CD4-positive, CD25-positive, alpha-beta regulatory T cell (primary cell): ENCODE results near the gene NQO1. TPM values are rescaled to one million over a fixed set of nuclear protein-coding genes. Genes with fewer than 3 reads are reported as not detected.

ENCODE experiments used
- ATAC-seq, 2 donors: fragments of 150-1000 bp; cut with Tn5 transposase; one replicate each; pipeline ENCODE4 v1.10.0; 2021; ENCODE audit warnings: low read depth in 2 of 2, moderate number of reproducible peaks in 2 of 2, moderate library complexity in 1 of 2
- DNase-seq, 3 donors: peaks; one replicate each; pipeline versions ENCODE4 v3.0.0 to v3.0.0-alpha.2; 2012 to 2022; ENCODE audit warnings: mixed read lengths in 1 of 3
- H3K27ac ChIP-seq: one replicate; pipeline ENCODE4 v1.7.0; 2013; ENCODE audit warnings: mild to moderate bottlenecking, low read length; ENCODE audit not compliant: insufficient read depth, poor library complexity, severe bottlenecking
- H3K27me3 ChIP-seq: one replicate; pipeline ENCODE4 v1.7.0; 2013; ENCODE audit warnings: low read length; ENCODE audit not compliant: control insufficient read depth, insufficient read depth
- H3K36me3 ChIP-seq: one replicate; pipeline ENCODE4 v1.7.0; 2013; ENCODE audit warnings: mild to moderate bottlenecking, low read length, moderate library complexity; ENCODE audit not compliant: control insufficient read depth, insufficient read depth
- H3K4me1 ChIP-seq: 2 replicates; pipeline ENCODE4 v1.7.0; 2013; ENCODE audit warnings: mild to moderate bottlenecking, low read length; ENCODE audit not compliant: insufficient read depth, control insufficient read depth, poor library complexity, severe bottlenecking
- H3K4me3 ChIP-seq: one replicate; pipeline ENCODE4 v1.7.0; 2013; ENCODE audit warnings: low read depth, mild to moderate bottlenecking, low read length, moderate library complexity
- H3K9me3 ChIP-seq, 2 experiments: 1 replicate in 1 of 2; 2 replicates in 1 of 2; pipeline ENCODE4 v1.7.0; 2013; ENCODE audit warnings: low read length in 2 of 2, mild to moderate bottlenecking in 1 of 2, moderate library complexity in 1 of 2; ENCODE audit not compliant: control insufficient read depth in 2 of 2
- H3K27ac Mint-ChIP-seq, 3 donors: one replicate each; pipeline ENCODE4 v1.8.0; 2020 to 2022; ENCODE audit warnings: mild to moderate bottlenecking in 3 of 3, mixed read lengths in 3 of 3, moderate library complexity in 2 of 3
- H3K27me3 Mint-ChIP-seq: one replicate; pipeline ENCODE4 v1.8.0; 2022; ENCODE audit warnings: mild to moderate bottlenecking, mixed read lengths
- H3K36me3 Mint-ChIP-seq: one replicate; pipeline ENCODE4 v1.8.0; 2020; ENCODE audit warnings: mixed read lengths
- H3K4me1 Mint-ChIP-seq, 4 donors: one replicate each; pipeline ENCODE4 v1.8.0; 2020 to 2022; ENCODE audit warnings: mixed read lengths in 4 of 4, mild to moderate bottlenecking in 1 of 4
- H3K4me3 Mint-ChIP-seq, 4 donors: one replicate each; pipeline ENCODE4 v1.8.0; 2020 to 2022; ENCODE audit warnings: mild to moderate bottlenecking in 4 of 4, mixed read lengths in 4 of 4, moderate library complexity in 3 of 4
- H3K9me3 Mint-ChIP-seq, 7 donors: one replicate each; pipeline ENCODE4 v1.8.0; 2020 to 2022; ENCODE audit warnings: mixed read lengths in 7 of 7, mild to moderate bottlenecking in 3 of 7, moderate library complexity in 2 of 7
- polyA plus RNA-seq, 4 donors: library from polyadenylated mRNA; unstranded; fragments of 300-500 nt; fragmentation: Illumina TruSeq; gene quantifications; one replicate each; pipeline ENCODE4 v1.2.3, GENCODE V29; 2021
- total RNA-seq: library from RNA; stranded (reverse); gene quantifications from one replicate; pipeline ENCODE4 v1.2.3, GENCODE V29; 2022

Gene NQO1
- total and polyA plus RNA-seq, 5 donors from 2014 or later, result 3.9 to 15.1 (median 5.1) TPM

DNA sequence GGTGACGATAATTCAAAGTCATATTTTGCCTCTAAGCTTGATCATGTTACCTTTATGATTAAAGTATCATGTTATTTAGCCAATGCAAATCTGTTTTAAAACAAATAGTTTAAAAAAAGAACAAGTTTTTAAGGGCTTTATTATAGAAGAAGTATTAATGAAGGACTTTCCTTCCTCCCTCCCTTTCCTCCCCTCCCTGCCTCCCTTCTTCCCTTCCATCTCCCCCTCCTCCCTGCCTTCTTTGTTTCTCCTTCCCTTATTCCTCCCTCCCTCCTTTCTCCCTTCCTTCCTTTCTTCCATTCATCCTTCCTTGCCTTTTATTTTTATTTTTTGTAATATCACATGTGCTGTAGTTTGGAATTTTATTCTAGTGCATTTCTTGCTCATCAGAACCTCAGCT lies 26.4 kb downstream of the NQO1 start:
- H3K4me3 Mint-ChIP-seq, result no peak overlapping the region
- H3K9me3 Mint-ChIP-seq, result no peaks in the 10 kb centered on the region
- H3K36me3 Mint-ChIP-seq, result peaks cover 21% of the 10 kb centered on the region
- H3K27me3 Mint-ChIP-seq, result no peaks in the 10 kb centered on the region
- no peaks in the 10 kb centered on the region for H3K4me1 ChIP-seq
- H3K27ac Mint-ChIP-seq, result no peak overlapping the region
- H3K36me3 ChIP-seq, result peaks cover 44% of the 10 kb centered on the region
- DNase-seq (no peak), ATAC-seq (no peak)
- no peak overlapping the region for H3K4me3 ChIP-seq
- H3K27ac ChIP-seq, result no peak overlapping the region
- no peaks in the 10 kb centered on the region for H3K9me3 ChIP-seq
- H3K4me1 Mint-ChIP-seq, result peaks cover 0 to 10% (median 1%) of the 10 kb centered on the region in 4 donors
- H3K27me3 ChIP-seq, result no peaks in the 10 kb centered on the region

DNA sequence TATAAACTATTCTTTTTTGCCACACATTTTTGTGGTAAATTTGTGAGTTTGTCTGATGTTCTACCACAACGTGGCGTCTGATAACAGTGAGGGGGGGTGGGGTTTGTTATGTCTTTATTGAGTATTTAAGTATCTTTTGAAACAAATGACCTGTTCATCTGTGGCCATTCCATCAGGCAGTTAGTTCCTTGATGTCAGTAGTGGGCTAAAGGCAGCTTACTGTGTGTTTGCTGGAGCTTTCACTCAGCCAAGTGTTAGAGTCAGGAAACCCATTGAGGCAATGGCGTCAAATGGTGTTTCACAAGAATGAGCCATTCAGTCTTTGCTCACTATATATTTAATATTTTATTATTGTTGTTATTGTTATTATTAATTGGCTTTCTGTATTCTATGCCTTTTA lies 28.0 kb downstream of the NQO1 start:
- H3K36me3 ChIP-seq, result peaks cover 56% of the 10 kb centered on the region
- Mint-ChIP-seq H3K9me3 (no peaks in the 10 kb centered on the region), H3K4me3 (no peak overlapping the region), H3K27me3 (no peaks in the 10 kb centered on the region), H3K36me3 (peaks cover 20% of the 10 kb centered on the region), H3K4me1 (peaks cover 0 to 10% (median 4%) of the 10 kb centered on the region in 4 donors), H3K27ac (no peak overlapping the region)
- H3K9me3 ChIP-seq, result no peaks in the 10 kb centered on the region
- no peak overlapping the region for H3K4me3 ChIP-seq
- DNase-seq (no peak), ATAC-seq (no peak)
- no peaks in the 10 kb centered on the region for H3K27me3 ChIP-seq
- H3K27ac ChIP-seq, result no peak overlapping the region
- H3K4me1 ChIP-seq, result no peaks in the 10 kb centered on the region

DNA sequence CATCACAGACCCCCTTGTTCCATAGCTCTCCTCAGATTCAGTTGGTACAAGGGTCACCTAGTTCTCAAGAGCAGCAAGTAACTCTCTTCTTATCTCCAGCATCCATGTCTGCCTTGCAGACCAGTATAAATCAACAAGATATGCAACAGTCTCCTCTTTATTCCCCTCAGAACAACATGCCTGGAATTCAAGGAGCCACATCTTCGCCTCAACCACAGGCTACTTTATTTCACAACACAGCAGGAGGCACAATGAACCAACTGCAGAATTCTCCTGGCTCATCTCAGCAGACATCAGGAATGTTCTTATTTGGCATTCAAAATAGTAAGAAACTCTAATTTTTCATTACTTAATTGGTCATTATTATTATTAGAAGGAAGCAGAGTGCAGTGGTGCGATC lies 32.4 kb downstream of the NQO1 start:
- no peaks in the 10 kb centered on the region for H3K27me3 Mint-ChIP-seq
- Histone ChIP-seq H3K4me1 (no peaks in the 10 kb centered on the region), H3K4me3 (no peak overlapping the region), H3K9me3 (no peaks in the 10 kb centered on the region), H3K36me3 (peaks cover 77% of the 10 kb centered on the region), H3K27me3 (no peaks in the 10 kb centered on the region), H3K27ac (no peak overlapping the region)
- no peak overlapping the region for H3K27ac Mint-ChIP-seq
- no peak overlapping the region for H3K4me3 Mint-ChIP-seq
- no peaks in the 10 kb centered on the region for H3K9me3 Mint-ChIP-seq
- peaks cover 4 to 11% (median 7%) of the 10 kb centered on the region in 4 donors for H3K4me1 Mint-ChIP-seq
- peaks cover 51% of the 10 kb centered on the region for H3K36me3 Mint-ChIP-seq
- ATAC-seq (no peak), DNase-seq (no peak)

DNA sequence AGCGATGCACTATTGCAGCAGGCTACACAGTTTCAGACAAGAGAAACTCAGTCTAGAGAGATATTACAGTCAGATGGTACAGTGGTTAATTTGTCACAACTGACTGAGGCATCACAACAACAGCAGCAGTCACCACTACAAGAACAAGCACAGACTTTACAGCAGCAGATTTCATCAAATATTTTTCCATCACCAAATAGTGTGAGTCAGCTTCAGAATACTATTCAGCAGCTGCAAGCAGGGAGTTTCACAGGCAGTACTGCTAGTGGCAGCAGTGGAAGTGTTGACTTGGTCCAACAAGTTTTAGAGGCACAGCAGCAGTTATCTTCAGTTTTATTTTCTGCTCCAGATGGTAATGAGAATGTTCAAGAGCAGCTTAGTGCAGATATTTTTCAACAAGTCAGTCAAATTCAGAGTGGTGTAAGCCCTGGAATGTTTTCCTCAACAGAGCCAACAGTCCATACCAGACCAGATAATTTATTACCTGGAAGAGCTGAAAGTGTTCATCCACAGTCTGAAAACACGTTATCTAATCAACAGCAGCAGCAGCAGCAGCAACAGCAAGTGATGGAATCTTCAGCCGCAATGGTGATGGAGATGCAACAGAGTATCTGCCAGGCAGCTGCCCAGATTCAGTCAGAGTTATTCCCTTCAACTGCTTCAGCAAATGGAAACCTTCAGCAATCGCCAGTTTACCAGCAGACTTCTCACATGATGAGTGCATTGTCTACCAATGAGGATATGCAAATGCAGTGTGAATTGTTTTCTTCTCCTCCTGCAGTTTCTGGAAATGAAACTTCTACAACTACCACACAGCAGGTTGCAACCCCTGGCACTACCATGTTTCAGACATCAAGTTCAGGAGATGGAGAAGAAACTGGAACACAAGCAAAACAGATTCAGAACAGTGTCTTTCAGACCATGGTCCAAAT lies 34.1 kb downstream of the NQO1 start:
- no peaks in the 10 kb centered on the region for H3K4me1 ChIP-seq
- peaks cover 47% of the 10 kb centered on the region for H3K36me3 Mint-ChIP-seq
- no peak overlapping the region for H3K27ac ChIP-seq

DNA sequence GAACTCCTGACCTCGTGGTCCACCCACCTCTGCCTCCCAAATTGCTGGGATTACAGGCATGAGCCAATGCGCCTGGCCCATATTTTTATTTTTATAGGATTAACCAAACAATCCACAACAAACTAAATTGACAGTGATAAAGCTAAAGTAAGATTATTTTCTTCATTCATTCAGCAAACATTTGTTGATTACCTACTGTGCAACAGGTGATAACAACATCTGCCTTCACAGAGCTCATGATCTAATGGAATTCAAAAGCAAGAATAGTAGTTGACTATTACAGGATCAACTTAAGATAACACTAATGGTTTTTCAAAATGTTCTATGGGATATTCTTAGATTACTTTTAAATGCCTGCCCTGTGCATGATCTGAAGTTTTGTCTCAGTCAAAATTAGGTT lies 37.8 kb downstream of the NQO1 start:
- ATAC-seq, result no peak
- Histone ChIP-seq H3K27ac (no peak overlapping the region), H3K9me3 (no peaks in the 10 kb centered on the region), H3K27me3 (no peaks in the 10 kb centered on the region), H3K4me1 (no peaks in the 10 kb centered on the region), H3K4me3 (no peak overlapping the region), H3K36me3 (peaks cover 59% of the 10 kb centered on the region)
- Mint-ChIP-seq H3K4me3 (no peak overlapping the region), H3K27ac (peak overlapping the region in 1 of 3 donors; percentile 52), H3K4me1 (peaks cover 0 to 8% (median 7%) of the 10 kb centered on the region in 4 donors), H3K36me3 (peaks cover 33% of the 10 kb centered on the region), H3K9me3 (no peaks in the 10 kb centered on the region), H3K27me3 (no peaks in the 10 kb centered on the region)
- no peak for DNase-seq

More for the DNA sequence above, 34.1 kb downstream of the NQO1 start:
- no peak overlapping the region for H3K4me3 Mint-ChIP-seq
- DNase-seq, result peak in 1 of 3 donors; percentile 44
- Histone ChIP-seq H3K27me3 (no peaks in the 10 kb centered on the region), H3K36me3 (peaks cover 74% of the 10 kb centered on the region), H3K9me3 (no peaks in the 10 kb centered on the region), H3K4me3 (no peak overlapping the region)
- no peak for ATAC-seq
- no peaks in the 10 kb centered on the region for H3K9me3 Mint-ChIP-seq
- H3K27me3 Mint-ChIP-seq, result no peaks in the 10 kb centered on the region
- H3K4me1 Mint-ChIP-seq, result peaks cover 4 to 11% (median 7%) of the 10 kb centered on the region in 4 donors
- peak overlapping the region in 2 of 3 donors; percentile 16 to 21 for H3K27ac Mint-ChIP-seq

DNA sequence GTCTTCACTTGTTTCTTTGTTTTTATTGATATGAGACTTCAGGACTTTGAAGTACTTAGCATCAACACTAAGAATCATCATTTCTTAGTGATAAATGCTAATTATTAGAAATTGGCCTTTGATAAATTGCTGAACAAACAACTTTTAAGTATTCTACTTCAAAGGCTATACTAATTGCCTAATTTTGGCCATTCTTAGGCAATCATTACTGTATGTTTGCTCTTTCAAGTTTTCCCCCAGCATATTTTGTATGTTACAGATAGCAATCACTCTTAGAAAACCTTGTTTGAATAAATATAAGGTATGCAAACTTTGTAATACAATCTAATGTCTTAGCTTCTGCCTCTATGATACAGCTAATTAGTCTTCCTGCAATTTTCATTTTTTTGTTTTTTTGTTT lies 46.0 kb downstream of the NQO1 start:
- Histone ChIP-seq H3K27me3 (no peaks in the 10 kb centered on the region), H3K27ac (no peak overlapping the region), H3K9me3 (no peaks in the 10 kb centered on the region), H3K4me1 (no peaks in the 10 kb centered on the region), H3K36me3 (peaks cover 50% of the 10 kb centered on the region), H3K4me3 (no peak overlapping the region)
- DNase-seq (no peak), ATAC-seq (no peak)
- Mint-ChIP-seq H3K4me1 (no peaks in the 10 kb centered on the region), H3K9me3 (peaks cover 0 to 1% (median 0%) of the 10 kb centered on the region in 7 donors), H3K27me3 (no peaks in the 10 kb centered on the region), H3K36me3 (peaks cover 19% of the 10 kb centered on the region), H3K27ac (no peak overlapping the region), H3K4me3 (no peak overlapping the region)

DNA sequence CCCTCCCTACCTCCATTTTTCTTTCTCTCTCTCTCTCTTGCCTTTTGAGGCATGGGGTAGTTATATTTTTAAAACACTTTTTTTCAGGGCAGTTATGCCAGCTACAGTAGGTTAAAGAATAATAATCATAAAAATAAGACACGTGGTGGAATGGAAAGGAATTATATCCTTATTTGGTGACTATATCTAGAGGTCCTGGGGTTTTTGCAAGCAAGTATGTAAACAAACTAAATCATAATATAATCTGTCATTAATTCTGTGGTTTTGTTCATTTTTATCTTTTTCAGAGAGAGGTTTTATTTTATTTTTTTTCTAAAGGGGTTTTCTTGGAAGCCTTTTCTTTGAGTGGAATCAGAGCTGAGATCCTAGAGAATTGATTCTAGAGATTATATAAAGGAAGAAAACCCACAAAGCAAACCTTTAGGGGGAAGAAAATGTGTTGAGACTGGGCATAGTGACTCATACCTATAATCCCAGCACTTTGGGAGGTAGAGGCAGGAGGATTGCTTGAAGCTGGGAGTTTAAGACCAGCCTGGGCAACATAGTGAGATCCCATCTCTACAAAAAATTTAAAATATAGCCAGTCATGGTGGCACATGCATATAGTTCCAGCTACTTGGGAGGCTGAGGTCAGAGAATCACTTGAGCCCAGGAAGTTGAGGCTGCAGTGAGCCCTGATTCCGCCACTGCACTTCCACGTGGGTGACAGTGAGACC lies 53.2 kb downstream of the NQO1 start:
- H3K27me3 Mint-ChIP-seq, result no peaks in the 10 kb centered on the region
- H3K4me3 Mint-ChIP-seq, result no peak overlapping the region
- H3K36me3 Mint-ChIP-seq, result peaks cover 25% of the 10 kb centered on the region

More for the DNA sequence above, 53.2 kb downstream of the NQO1 start:
- DNase-seq, result no peak
- H3K9me3 Mint-ChIP-seq, result peaks cover 0 to 1% (median 0%) of the 10 kb centered on the region in 7 donors
- Histone ChIP-seq H3K9me3 (no peaks in the 10 kb centered on the region), H3K27me3 (no peaks in the 10 kb centered on the region), H3K36me3 (peaks cover 58% of the 10 kb centered on the region), H3K4me3 (no peak overlapping the region), H3K4me1 (no peaks in the 10 kb centered on the region), H3K27ac (no peak overlapping the region)
- H3K4me1 Mint-ChIP-seq, result peaks cover 0 to 9% (median 4%) of the 10 kb centered on the region in 4 donors
- ATAC-seq, result no peak
- H3K27ac Mint-ChIP-seq, result peak overlapping the region in 2 of 3 donors; percentile 67 to 72
